KMS-11 (cell line): ENCODE results near the gene CBFA2T2.

Experiments used
- H2AFZ ChIP-seq: fragments of 200-600 bp; sonication (generic); 2 replicates; pipeline ENCODE4 v1.6.1; 2016; ENCODE audit warnings: antibody characterized with exemption, mixed run types, low read depth
- H3K27ac ChIP-seq: fragments of 200-600 bp; sonication (generic); 2 replicates; pipeline ENCODE4 v1.6.1; 2016; ENCODE audit warnings: mild to moderate bottlenecking, mixed run types
- H3K27me3 ChIP-seq: fragments of 200-600 bp; sonication (generic); 2 replicates; pipeline ENCODE4 v1.6.1; 2017; ENCODE audit warnings: mild to moderate bottlenecking, low read depth, mixed run types, moderate library complexity; ENCODE audit not compliant: insufficient read depth
- H3K36me3 ChIP-seq: fragments of 200-600 bp; sonication (generic); 2 replicates; pipeline ENCODE4 v1.6.1; 2017; ENCODE audit warnings: mild to moderate bottlenecking, mixed run types; ENCODE audit not compliant: insufficient read depth
- H3K4me1 ChIP-seq: fragments of 200-600 bp; sonication (generic); 2 replicates; pipeline ENCODE4 v1.6.1; 2016; ENCODE audit warnings: mild to moderate bottlenecking, low read depth, mixed run types; ENCODE audit not compliant: poor library complexity, severe bottlenecking
- H3K4me2 ChIP-seq: fragments of 200-600 bp; sonication (generic); 2 replicates; pipeline ENCODE4 v1.7.0; 2016; ENCODE audit warnings: mild to moderate bottlenecking, mixed run types
- H3K4me3 ChIP-seq: fragments of 200-600 bp; sonication (generic); IDR thresholded peaks from 2 replicates; pipeline ENCODE4 v1.6.1; 2017; ENCODE audit warnings: low read depth, low read length, mixed read lengths; ENCODE audit not compliant: insufficient read depth
- H3K79me2 ChIP-seq: fragments of 200-600 bp; sonication (generic); 2 replicates; pipeline ENCODE4 v1.6.1; 2016; ENCODE audit warnings: low read depth, mixed run types; ENCODE audit not compliant: insufficient read depth
- H3K9ac ChIP-seq: fragments of 200-600 bp; sonication (generic); 2 replicates; pipeline ENCODE4 v1.6.1; 2016; ENCODE audit warnings: mild to moderate bottlenecking, mixed run types
- H4K20me1 ChIP-seq: fragments of 200-600 bp; sonication (generic); 2 replicates; pipeline ENCODE4 v1.6.1; 2016; ENCODE audit warnings: mild to moderate bottlenecking, mixed run types; ENCODE audit not compliant: insufficient read depth
- CTCF ChIP-seq: fragments of 200-600 bp; sonication (generic); conservative IDR thresholded peaks from 2 replicates; pipeline ENCODE4 v1.6.1; 2017; ENCODE audit warnings: low read depth, mild to moderate bottlenecking, antibody characterized with exemption, low read length, moderate library complexity, mixed read lengths

The CBFA2T2 gene

DNA sequence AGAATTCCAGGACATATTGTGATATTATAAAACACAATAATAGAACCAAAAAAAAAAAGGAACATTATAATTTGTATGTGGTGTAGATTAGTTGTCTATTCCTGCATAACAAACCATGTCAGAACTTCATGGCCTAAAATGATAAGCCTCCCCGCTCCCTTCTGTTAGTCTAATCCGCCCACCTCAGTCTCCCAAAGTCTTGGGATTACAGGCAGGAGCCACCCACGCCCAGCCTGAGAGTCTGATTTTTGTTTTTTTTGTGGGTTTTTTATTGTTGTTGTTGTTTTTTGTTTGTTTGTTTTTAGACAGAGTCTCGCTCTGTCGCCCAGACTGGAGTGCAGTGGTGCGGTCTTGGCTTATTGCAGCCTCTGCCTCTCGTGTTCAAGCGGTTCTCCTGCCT lies 111.1 kb downstream of the CBFA2T2 start:
- Histone ChIP-seq H4K20me1 (no peaks in the 10 kb centered on the region), H3K36me3 (no peaks in the 10 kb centered on the region), H3K79me2 (0 out of 2 replicates have a peak, but pooled peaks cover 4% of the 10 kb centered on the region), H3K4me1 (peaks cover 52% of the 10 kb centered on the region), H2AFZ (no peak overlapping the region), H3K4me3 (no peak overlapping the region), H3K4me2 (no peak overlapping the region), H3K9ac (no peak overlapping the region), H3K27me3 (no peaks in the 10 kb centered on the region), H3K27ac (no peak overlapping the region)
- TF ChIP-seq CTCF: no peak

DNA sequence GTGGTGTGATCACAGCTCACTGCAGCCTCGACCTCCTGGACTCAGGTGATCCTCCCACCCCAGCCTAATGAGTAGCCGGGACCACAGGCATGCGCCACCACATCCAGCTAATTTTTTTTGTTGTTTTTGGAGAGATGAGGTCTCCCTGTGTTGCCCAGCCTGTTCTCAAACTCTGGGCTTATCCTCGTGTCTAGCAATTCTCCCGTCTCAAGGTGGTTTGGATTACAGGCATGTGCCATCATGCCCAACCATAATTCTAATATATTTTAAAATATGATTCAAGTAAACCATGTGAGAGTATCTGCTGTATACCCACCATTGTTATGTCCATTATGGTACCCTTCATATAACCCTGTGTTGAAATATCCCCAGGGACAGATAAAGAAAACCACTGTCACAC lies 112.0 kb downstream of the CBFA2T2 start:
- H3K27me3 ChIP-seq: no peaks in the 10 kb centered on the region
- H3K4me2 ChIP-seq: peak overlapping the region; percentile 55
- H3K36me3 ChIP-seq: no peaks in the 10 kb centered on the region
- no peak overlapping the region for H3K4me3 ChIP-seq
- H3K79me2 ChIP-seq: 0 out of 2 replicates have a peak, but pooled peaks cover 4% of the 10 kb centered on the region
- TF ChIP-seq CTCF: no peak
- peaks cover 59% of the 10 kb centered on the region for H3K4me1 ChIP-seq
- no peak overlapping the region for H2AFZ ChIP-seq
- no peak overlapping the region for H3K9ac ChIP-seq
- no peaks in the 10 kb centered on the region for H4K20me1 ChIP-seq
- H3K27ac ChIP-seq: peak overlapping the region; percentile 31; the same call in 1 of the 2 replicates

DNA sequence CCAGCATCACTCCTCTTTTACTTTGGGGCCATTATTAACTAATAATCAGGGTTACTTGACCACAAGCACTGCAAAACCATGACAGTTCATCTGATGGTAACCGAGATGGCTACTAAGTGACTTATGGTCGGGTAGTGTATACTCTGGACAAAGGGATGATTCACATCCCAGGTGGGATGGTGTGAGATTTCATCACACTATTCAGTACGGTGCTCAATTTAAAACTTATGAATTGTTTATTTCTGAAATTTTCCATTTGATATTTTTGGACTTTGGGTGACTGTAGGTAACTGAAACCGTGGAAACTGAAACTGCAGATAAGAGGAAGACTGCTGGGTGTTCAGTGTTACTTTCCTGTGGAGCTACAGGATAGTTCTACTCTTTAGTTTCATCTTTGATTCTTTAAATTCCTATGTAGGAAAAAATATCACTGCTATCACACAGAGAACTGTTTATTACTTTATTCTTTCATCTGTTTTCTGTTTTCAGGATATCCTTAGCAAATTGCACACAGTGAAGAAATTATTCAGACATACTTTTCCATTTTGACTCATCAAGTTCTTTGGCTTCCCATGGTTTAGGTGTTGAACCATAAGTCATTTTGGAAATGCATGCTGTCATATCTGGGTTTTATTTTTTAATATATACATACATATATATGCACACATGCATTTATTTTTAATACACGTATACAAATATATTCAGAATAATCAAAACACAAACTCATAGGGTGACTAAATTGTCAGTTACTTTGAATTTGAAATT lies 113.1 kb downstream of the CBFA2T2 start:
- H4K20me1 ChIP-seq: no peaks in the 10 kb centered on the region
- no peaks in the 10 kb centered on the region for H3K36me3 ChIP-seq
- no peak for TF ChIP-seq CTCF
- 0 out of 2 replicates have a peak overlapping the region, but pooled peaks have one; percentile 1 for H2AFZ ChIP-seq
- peaks cover 59% of the 10 kb centered on the region for H3K4me1 ChIP-seq
- H3K27ac ChIP-seq: peak overlapping the region; percentile 31
- 0 out of 2 replicates have a peak, but pooled peaks cover 4% of the 10 kb centered on the region for H3K79me2 ChIP-seq
- peak overlapping the region; percentile 55 for H3K4me2 ChIP-seq
- H3K27me3 ChIP-seq: no peaks in the 10 kb centered on the region
- no peak overlapping the region for H3K4me3 ChIP-seq
- H3K9ac ChIP-seq: no peak overlapping the region; the same call in 1 of the 2 replicates

GRCh38 chr20:33604084-33604990 lies 114.4 kb downstream of the CBFA2T2 start:
- Histone ChIP-seq H3K36me3 (no peaks in the 10 kb centered on the region), H3K4me2 (no peak overlapping the region; the same call in 1 of the 2 replicates), H3K79me2 (0 out of 2 replicates have a peak, but pooled peaks cover 4% of the 10 kb centered on the region), H3K27ac (no peak overlapping the region), H2AFZ (no peak overlapping the region), H3K27me3 (no peaks in the 10 kb centered on the region), H3K4me1 (peaks cover 59% of the 10 kb centered on the region), H4K20me1 (no peaks in the 10 kb centered on the region), H3K4me3 (no peak overlapping the region), H3K9ac (no peak overlapping the region)
- no peak for TF ChIP-seq CTCF
